GM19463 (cell line): ENCODE data around the gene HSPA2.
"Not testable (repeated sequence)": the region's sequence is repeated elsewhere in the genome, so short reads cannot be mapped to it uniquely, and the experiment has no call there.

Experiments used
- ATAC-seq: cut with Tn5 transposase; IDR thresholded peaks from one replicate; pipeline ENCODE4 v1.9.1; 2021; ENCODE audit warnings: mild to moderate bottlenecking, moderate library complexity; ENCODE audit not compliant: unreplicated experiment

HSPA2 gene

DNA sequence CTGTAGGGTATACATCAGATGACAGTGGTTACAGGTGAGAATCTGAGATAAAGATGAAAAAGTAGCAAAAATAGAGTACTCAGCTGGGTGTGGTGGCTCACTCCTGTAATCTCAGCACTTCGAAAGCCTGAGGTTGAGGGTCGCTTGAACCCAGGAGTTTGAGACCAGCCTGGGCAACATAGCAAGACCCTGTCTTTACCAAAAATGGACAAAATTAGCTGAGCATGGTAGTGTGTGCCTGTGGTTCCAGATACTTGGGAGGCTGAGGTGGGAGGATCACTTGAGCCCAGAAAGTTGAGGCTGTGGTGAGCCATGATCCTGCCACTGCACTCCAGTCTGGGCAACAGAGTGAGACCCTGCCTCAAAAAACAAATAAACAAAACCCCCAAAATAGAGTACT is 17.7 kb downstream of the HSPA2 start:
- not testable (repeated sequence) for ATAC-seq

DNA sequence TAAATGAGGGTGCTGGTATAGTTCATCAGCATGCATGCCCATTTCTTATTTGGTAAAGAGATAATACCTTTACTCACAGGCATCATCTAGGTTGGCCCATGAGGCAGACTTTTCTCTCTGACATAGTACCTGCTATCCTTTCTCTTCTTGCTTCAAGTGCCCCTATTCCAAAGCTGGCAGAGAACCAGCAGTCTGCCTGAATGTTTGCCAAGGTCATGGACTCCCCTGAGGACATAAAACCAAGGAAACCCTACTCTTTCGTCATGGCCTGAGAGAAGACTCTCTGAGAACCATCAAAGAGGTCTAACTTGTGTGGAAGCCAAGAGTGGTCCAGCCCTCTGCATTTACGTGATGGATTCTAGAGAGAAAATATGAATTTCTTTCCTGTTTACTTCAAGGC is 21.1 kb downstream of the HSPA2 start:
- ATAC-seq, result no peak

DNA sequence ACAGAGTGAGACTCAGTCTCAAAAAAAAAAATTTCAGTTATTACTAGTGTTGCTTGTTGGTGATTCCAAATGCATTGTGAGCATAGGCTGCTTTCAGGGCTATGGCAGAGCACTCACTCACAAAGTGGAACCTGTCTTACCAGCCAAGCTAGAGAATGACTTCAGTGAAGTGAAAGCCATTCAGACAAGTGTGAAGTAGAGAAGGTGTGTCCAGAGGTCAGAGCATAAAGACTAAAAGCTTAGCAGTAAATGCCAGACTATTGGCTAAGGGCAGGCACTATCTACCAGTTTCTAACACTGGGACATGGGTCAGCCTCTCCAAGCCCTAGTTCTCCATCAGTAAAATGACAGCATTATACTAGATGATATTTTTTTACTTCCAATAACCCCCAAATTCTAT is 21.9 kb downstream of the HSPA2 start:
- ATAC-seq, result no peak

DNA sequence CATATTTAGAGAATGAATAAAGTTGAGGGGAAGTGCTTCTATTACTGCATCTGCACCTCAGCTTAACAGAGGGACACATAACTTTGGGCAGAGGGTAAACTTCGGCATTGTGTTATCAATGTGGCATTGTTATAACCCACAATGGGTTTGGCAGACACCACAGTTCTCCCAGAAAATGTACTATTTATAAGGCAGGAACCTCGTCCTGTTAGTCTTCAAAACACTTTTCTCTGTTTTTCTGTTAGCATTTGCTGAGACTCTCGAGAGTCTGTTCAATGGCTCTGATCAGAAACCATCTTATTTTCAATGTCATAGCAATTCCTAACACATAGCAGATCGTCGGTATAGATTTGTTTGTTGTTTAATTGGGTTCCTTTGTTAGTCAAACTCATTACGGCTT is 23.2 kb downstream of the HSPA2 start:
- ATAC-seq, result no peak

DNA sequence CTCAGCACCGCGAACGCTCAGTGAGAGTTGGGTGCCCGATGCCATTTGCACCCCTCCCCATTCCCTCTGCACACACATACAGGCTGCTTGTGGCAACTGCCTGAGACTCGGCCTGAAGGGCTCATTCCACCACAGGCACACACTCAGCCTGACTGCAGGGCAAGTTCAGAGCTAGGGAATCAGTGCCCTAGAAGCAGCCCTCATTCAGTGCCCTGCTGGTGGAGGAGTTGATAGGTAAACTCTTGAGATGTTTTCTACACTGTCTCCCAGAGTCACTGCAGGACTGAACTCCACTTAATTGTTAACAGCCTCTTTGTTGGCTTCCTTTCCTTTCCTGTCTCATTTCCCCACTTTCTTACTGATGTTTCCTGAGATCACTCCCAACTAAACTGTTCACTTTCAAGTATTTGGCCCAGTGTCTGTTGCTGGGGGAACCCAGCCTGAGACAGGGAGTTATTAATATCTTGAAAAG is 26.1 kb downstream of the HSPA2 start:
- ATAC-seq, result no peak

DNA sequence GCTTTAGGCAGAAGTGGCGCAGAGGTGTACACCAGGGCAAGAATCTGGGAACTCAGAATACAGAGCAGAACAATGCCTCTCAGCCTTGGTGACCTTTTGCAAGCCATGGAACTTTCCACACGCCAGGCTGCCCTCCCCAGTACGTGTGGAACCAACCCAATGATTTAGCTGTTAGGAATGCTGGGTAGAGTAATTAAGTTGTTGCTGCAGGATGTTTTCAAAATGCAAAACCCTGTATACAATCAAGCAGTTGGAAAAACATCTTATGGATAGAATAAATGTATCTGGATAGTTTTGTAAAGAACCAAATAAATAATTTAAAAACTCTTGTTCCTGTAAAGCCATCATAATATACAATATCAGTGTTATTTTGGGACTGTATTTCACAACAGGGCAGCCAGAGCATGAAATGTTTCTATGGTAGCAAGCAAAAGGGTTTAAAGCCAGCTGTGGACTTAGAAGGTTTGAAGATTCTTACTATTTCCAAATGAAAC is 28.6 kb downstream of the HSPA2 start:
- ATAC-seq, result no peak

DNA sequence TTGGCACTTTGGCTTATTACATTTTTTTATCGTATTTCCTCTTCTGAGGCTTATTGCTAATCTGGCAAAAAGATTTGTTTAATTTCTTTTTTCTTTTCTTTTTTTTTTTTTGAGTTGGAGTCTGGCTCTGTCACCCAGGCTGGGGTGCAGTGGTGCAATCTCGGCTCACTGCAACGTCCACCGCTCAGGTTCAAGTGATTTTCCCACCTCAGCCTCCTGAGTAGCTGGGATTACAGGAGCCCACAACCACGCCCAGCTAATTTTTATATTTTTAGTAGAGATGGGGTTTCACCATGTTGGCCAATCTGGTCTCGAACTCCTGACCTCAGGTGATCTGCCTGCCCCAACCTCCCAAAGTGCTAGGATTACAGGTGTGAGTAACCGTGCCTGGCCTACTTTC is 29.1 kb downstream of the HSPA2 start:
- ATAC-seq, result not testable (repeated sequence)

DNA sequence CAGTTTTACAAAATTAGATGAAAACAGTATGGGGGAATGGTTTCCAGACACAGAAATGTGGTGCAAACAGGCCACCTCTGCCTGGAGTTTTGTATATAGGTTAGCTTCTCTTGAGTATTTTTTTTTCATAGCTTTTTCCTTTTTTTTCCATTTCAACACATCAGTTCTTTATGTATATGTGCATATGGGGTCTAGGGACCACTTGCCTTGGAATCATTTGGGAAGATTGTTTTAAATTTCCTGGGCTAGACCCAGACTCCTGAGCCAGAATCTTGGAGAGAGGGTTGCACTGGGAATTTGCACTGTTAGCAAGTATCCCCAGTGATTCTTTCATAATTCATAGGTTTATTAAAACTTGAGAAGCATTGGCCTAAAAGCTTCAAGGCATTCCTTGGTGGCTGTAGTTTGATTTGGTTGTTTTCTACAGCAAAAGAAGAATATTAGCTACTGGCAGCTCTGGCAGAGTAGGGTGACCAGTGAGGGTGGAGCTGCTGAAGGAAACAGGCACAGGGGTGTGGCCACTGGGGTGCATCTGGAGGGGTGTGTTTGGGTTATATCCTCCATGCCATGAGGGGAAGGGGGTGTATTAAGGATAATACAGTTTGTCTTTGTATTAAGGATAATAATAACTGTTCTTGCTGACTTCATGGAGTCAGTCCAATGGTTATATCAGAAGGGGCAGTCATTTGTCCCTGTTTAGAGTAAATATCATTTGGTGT is 32.0 kb downstream of the HSPA2 start:
- ATAC-seq, result no peak

DNA sequence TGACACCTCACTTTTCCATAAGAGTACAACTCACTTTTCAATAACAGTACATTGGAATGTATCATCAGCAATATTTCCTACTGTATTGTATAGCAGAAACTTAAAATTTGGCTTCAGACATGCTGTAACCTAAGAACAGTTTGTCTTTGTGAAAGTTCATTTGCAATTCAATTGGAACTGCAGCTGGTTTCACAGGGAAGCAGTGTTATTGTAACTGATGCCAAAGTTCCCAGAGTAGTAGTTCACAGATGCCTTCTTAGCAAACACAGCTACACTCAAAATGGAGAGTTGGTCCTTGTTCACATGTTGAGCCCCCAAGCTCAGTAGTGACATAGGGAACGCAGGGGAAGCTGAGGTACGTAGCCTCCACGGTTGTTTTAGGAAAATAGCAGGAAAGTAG is 32.6 kb downstream of the HSPA2 start:
- ATAC-seq, result no peak

DNA sequence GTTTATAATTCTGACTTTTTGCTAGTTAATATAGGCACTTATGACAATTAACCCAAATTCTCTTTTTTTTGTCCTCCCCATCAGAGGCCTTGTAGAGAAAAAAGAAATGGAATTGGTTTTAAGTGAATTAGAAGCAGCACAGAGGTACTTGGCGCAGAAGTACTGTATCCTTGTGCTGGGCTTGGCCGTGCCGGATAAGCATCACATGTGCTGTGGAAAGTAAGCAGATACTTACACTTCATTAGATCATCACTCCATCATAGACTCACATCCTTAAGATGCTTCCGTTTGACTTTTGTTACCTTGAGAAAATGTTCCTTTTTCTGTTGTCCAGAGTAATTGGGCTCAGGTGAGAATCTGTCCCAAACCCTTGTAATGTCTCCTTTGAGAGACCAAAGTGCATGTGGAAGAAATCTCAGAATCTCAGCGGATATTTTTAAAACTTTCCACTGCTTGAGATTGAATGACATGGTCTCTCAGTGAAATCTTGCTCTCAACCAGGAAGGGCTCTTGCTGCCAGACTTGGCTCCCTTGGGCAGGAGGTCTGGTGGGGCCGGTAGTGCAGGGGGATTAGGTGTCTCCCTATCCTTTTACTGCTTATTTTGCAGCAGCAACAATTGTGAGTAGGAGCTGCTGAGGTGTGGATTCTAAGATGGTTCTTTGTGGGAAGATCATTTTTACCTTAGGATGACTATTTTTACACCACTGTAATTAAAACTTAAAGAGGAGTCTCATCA is 34.0 kb downstream of the HSPA2 start:
- ATAC-seq, result no peak

DNA sequence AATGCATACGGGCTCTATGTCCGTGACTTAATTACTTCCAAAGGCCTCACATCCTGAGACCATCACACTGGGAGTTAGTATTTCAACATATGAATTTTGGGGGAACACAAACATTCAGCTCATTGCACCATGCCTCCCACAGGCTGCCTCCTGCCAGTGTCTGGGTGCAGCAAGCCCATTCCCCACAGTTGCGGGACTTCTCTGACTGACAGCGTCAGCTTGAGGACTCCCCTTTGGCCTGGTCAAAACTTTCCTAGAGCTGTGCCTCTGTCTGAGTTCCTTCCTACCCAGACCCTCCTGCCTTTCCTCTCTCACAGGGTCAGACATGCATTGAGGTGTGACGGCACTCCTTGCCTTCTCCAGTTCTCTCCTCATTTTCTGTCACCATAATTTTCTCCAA is 36.7 kb downstream of the HSPA2 start:
- no peak for ATAC-seq

DNA sequence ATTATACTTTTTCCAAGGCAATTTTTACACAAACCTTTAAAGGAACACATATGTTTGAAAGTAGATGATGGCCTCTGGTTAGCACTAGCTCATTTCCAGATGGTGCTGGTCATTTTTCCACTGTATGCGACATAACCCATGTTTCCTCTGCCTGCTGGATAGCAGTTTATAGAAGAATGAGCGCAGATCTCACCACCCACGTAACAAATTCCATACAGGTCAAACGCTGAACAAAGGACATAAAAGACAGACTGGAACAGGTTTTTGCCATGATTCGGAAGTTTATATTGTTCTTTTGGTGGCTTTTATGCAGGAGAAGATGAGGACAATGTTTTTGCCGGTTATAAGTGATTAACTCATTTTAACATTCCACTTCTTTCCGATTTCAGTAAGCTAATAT is 39.9 kb downstream of the HSPA2 start:
- no peak for ATAC-seq

DNA sequence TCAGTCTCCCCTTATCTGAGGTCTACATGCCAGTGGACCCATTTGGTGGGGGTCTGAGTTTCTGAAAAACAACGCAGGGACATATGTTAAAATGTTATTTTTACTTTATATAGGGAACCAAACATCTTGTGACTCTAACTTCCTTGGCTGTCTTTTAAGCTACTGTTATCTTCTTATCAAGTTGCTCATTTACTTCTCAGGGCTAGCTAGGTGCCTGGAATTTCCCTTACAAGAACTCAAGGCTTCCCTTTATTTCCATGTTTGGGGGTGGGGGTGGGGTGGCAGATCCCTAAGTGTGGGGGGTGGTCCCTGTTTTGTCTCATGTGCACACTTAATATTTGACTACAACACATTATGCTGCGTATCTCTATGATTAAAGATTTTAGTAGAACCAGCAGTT is 40.8 kb downstream of the HSPA2 start:
- ATAC-seq, result no peak

DNA sequence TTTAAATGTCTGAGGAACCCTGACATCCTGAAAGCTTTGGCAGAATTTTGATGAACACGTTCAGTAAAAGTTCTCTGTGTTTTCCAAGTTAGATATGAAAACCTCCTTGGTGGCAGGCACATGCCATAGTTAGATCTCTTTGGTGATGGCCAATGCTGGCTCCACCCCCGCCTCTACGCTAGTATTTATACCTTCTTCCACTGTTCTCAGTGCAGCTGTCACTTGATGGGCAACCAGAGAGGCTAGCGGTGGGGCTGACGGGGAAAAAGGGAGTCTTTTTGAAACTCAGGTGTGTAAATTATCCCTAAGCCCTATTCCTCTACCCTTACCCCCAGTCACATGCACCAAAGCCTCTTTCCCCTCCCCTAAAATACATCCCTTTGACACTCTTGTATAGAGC is 41.3 kb downstream of the HSPA2 start:
- no peak for ATAC-seq

DNA sequence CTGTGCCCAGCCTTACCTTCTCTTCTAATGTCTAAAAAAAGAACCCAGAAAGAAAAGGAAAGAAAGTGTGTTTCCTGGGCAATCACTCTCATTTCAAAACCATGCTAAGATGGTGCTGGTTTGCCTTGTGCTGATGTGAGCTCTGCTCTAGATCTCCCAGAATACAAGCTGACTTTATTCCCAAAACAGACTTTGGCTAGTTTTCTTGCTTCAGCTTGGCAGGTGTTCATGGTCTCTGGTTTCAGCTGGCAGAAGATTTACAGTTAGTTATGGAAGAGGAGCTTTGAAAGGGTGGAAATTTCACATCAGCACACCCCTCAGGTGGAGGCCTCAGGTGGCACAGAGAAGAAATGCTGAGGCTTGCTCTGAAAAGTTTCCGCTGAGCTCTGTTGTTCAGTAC is 43.6 kb downstream of the HSPA2 start:
- no peak for ATAC-seq

DNA sequence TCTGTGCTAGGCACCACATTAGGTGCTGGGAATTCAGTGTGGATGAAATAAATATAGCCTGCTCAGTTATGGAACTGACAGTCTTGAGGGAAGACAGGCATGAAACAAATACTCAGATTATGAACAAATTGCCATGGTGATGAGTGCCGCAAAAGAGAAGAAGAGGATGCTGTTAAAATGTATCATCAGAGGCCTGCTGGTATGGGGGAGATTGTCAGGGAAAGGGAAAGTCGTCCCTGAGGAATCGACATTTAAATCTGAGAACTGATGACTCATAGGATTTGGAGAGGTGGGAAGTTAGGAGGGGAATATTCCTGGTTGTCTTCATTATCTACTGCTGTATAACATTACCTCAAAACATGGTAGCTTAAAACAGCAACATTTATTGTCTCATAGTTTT is 51.3 kb downstream of the HSPA2 start:
- no peak for ATAC-seq
